Kidney epithelial cell (primary cell): ENCODE results near the gene MATN3. TPM values are rescaled to one million over a fixed set of nuclear protein-coding genes. Genes with fewer than 3 reads are reported as not detected.

Experiments used
- DNase-seq: peaks from one replicate; pipeline ENCODE4 v3.0.0-alpha.2; 2010; ENCODE audit warnings: low read depth
- H3K27me3 ChIP-seq: 2 replicates; pipeline ENCODE4 v1.6.0; 2011; ENCODE audit warnings: low read length; ENCODE audit not compliant: control insufficient read depth, insufficient read depth
- H3K36me3 ChIP-seq: 2 replicates; pipeline ENCODE4 v1.5.1; 2011; ENCODE audit warnings: low read length; ENCODE audit not compliant: control insufficient read depth, insufficient read depth
- H3K4me3 ChIP-seq: 2 replicates; pipeline ENCODE4 v1.5.1; 2011; ENCODE audit warnings: low read depth, mild to moderate bottlenecking, control low read depth, low read length
- CTCF ChIP-seq: IDR thresholded peaks from 2 replicates; pipeline ENCODE4 v1.5.1; 2011; ENCODE audit warnings: mild to moderate bottlenecking, moderate library complexity, low read length, control low read depth, inconsistent platforms; ENCODE audit not compliant: insufficient read depth, poor library complexity, severe bottlenecking
- total RNA-seq: library from RNA; depleted of rRNA; stranded (reverse); fragments of >200 nt; gene quantifications from 2 replicates; pipeline ENCODE4 v1.2.3, GENCODE V29; 2015

Gene MATN3
- total RNA-seq, 1 donor from 2014 or later, result 7.6 TPM

DNA sequence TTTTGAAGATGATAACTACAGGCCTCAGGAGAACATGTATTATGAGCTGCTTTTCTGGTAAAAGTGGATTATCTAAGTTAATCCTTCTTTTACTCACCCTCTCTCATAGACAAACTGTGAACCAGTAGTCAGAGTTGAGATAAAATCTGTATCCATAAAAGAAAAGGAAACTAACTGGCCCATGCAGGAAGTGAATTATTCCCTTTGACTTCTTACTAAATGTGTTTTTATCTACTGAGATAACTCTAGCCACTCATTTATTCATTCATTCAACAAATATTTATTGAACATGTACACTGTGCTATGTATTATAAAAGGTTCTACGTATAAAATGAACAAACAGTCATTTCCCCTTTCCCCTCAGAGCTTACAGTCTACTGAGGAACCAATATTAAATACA lies 32.5 kb downstream of the MATN3 start:
- no peaks in the 10 kb centered on the region for H3K27me3 ChIP-seq
- H3K36me3 ChIP-seq, result no peaks in the 10 kb centered on the region
- DNase-seq, result no peak
- TF ChIP-seq CTCF, result no peak
- H3K4me3 ChIP-seq, result no peak overlapping the region

GRCh38 chr2:19973466-19973865 lies 39.0 kb downstream of the MATN3 start:
- no peaks in the 10 kb centered on the region for H3K36me3 ChIP-seq
- DNase-seq, result no peak
- H3K4me3 ChIP-seq, result no peak overlapping the region
- no peak for TF ChIP-seq CTCF
- H3K27me3 ChIP-seq, result no peaks in the 10 kb centered on the region

- no peak for TF ChIP-seq CTCF
- Histone ChIP-seq H3K36me3 (no peaks in the 10 kb centered on the region), H3K27me3 (no peaks in the 10 kb centered on the region), H3K4me3 (no peak overlapping the region)
- no peak for DNase-seq
Measured at GRCh38 chr2:19971691-19972090, 40.8 kb downstream of the MATN3 start.

DNA sequence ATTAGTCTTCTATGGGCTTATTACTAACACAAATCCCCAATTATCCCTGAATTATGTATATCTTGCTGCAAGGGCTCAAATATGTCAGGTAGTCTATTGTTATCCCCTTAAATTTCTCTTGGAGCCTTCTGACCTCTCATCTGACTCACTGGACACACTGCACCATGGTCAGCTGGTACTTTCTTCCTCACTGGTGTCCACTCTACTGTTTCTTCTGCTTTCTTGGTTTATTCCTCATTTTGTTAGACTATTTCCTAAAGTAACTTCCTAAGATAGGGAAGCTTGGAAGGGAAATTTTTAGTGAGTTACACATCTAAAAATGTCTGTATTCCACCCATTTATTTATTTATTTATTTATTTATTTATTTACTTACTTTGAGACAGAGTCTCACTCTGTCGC lies 49.1 kb downstream of the MATN3 start:
- TF ChIP-seq CTCF, result no peak
- Histone ChIP-seq H3K27me3 (no peaks in the 10 kb centered on the region), H3K4me3 (no peak overlapping the region), H3K36me3 (no peaks in the 10 kb centered on the region)
- DNase-seq, result no peak

DNA sequence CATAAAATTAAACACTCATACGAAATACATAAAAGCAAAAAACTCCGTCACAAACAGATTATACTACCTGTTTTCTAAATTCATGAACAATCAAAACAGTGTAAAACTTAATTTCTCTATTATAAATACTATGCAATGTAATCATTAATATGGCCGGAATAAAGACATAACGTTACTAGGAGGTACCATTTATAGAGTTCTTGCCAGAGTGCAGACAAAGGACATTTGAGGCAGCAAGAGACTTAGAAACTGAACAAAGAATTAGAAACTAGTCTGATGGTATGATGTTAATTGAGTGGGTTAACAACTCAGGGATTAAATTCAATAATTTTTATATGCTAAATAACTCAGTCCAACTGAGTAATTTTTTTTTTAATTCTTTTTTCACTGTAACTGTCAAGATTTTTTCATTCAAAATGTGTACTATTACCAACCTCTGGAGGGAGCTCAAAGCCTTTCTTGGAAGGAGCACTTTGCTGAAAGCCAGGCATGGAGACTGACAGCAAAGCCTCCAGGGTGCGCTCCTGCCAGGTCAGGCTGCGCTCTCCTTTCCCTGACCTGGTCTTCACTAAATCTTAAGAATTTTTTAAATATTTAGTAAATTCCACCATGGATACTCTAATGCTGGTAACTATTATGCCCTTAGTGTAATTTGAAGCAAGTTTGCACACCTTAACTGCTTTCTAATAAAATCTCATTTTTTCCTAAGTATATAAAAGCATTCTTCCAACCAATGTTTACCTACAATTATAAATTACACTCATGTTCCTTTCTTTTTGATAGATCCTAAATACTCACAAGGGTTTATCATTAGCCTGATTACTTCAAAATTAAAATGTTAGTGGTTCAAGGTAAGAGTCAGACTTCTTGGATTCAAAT lies 56.7 kb downstream of the MATN3 start:
- no peaks in the 10 kb centered on the region for H3K27me3 ChIP-seq
- no peaks in the 10 kb centered on the region for H3K36me3 ChIP-seq
- peak; percentile 90 for TF ChIP-seq CTCF
- H3K4me3 ChIP-seq, result no peak overlapping the region
- peak; percentile 34 for DNase-seq

GRCh38 chr2:19949071-19949470 lies 63.4 kb downstream of the MATN3 start:
- no peak for DNase-seq

More at GRCh38 chr2:19949071-19949470, 63.4 kb downstream of the MATN3 start:
- no peak for TF ChIP-seq CTCF
- H3K4me3 ChIP-seq, result no peak overlapping the region
- H3K27me3 ChIP-seq, result no peaks in the 10 kb centered on the region
- H3K36me3 ChIP-seq, result no peaks in the 10 kb centered on the region
